Stimulated activated CD4-positive, alpha-beta T cell treated with anti-CD3 and anti-CD28 coated beads, TNF-alpha, amount 100 ng/mL, for 24 hours (primary cell): ENCODE results near the gene PTPRT.
A peak's percentile ranks its signal among the peaks of the same experiment; 100 is the strongest.
"Not testable (repeated sequence)": the region's sequence is repeated elsewhere in the genome, so short reads cannot be mapped to it uniquely, and the experiment has no call there.

Experiments
- DNase-seq, 3 experiments: peaks; one replicate each; pipeline ENCODE4 v3.0.0-alpha.2; 2020; ENCODE audit warnings: low read depth in 3 of 3

The PTPRT gene

GRCh38 chr20:43187476-43188233 lies 2.1 kb downstream of the PTPRT start:
- DNase-seq: peak; percentile 12 to 67 (median 14)

GRCh38 chr20:43186312-43186711 lies 3.4 kb downstream of the PTPRT start:
- no peak for DNase-seq

- DNase-seq: no peak
Observed at GRCh38 chr20:43185901-43186300, 3.8 kb downstream of the PTPRT start.

- DNase-seq: no peak
Observed at GRCh38 chr20:43183536-43184070, 6.1 kb downstream of the PTPRT start.

GRCh38 chr20:43178080-43178479 lies 11.6 kb downstream of the PTPRT start:
- DNase-seq: no peak

GRCh38 chr20:43176726-43177125 lies 13.0 kb downstream of the PTPRT start:
- no peak for DNase-seq

- no peak for DNase-seq
Observed at GRCh38 chr20:43171930-43172329, 17.8 kb downstream of the PTPRT start.

GRCh38 chr20:43170771-43171170 lies 18.9 kb downstream of the PTPRT start:
- DNase-seq: no peak

GRCh38 chr20:43167615-43168014 lies 22.1 kb downstream of the PTPRT start:
- no peak for DNase-seq

- DNase-seq: no peak
Observed at GRCh38 chr20:43167021-43167420, 22.7 kb downstream of the PTPRT start.

- no peak for DNase-seq
Observed at GRCh38 chr20:43165611-43166010, 24.1 kb downstream of the PTPRT start.

GRCh38 chr20:43164736-43165135 lies 25.0 kb downstream of the PTPRT start:
- DNase-seq: not testable (repeated sequence)

- no peak for DNase-seq
Observed at GRCh38 chr20:43161716-43162115, 28.0 kb downstream of the PTPRT start.

GRCh38 chr20:43160941-43161340 lies 28.8 kb downstream of the PTPRT start:
- DNase-seq: no peak

GRCh38 chr20:43159994-43160393 lies 29.7 kb downstream of the PTPRT start:
- no peak for DNase-seq

GRCh38 chr20:43155366-43156100 lies 34.2 kb downstream of the PTPRT start:
- DNase-seq: no peak

- no peak for DNase-seq
Observed at GRCh38 chr20:43151901-43152300, 37.8 kb downstream of the PTPRT start.

GRCh38 chr20:43151256-43151655 lies 38.5 kb downstream of the PTPRT start:
- DNase-seq: no peak

- no peak for DNase-seq
Observed at GRCh38 chr20:43140726-43141125, 49.0 kb downstream of the PTPRT start.

- no peak for DNase-seq
Observed at GRCh38 chr20:43138061-43138770, 51.5 kb downstream of the PTPRT start.

GRCh38 chr20:43137160-43137559 lies 52.5 kb downstream of the PTPRT start:
- no peak for DNase-seq

- no peak for DNase-seq
Observed at GRCh38 chr20:43124241-43124640, 65.5 kb downstream of the PTPRT start.
